Astrocyte of the cerebellum (primary cell): ENCODE measurements around the gene MPL.
"Not testable (repeated sequence)": the region's sequence is repeated elsewhere in the genome, so short reads cannot be mapped to it uniquely, and the experiment has no call there.

Source experiments
- DNase-seq: peaks from one replicate; pipeline ENCODE4 v3.0.0-alpha.2; 2011; ENCODE audit warnings: low read depth
- H3K4me3 ChIP-seq: 2 replicates; pipeline ENCODE4 v1.5.1; 2011; ENCODE audit warnings: mild to moderate bottlenecking, low read depth, low read length, moderate library complexity
- in situ Hi-C: cut with HindIII; loops from 2 replicates; pipeline ENCODE4 v1.10.0; 2017; ENCODE audit warnings: low sequenced_read_pairs
- TF ChIP-seq, protein P1 (sequence below): IDR thresholded peaks from 2 replicates; pipeline ENCODE4 v1.5.1; 2012; ENCODE audit warnings: low read length, low read depth, moderate library complexity, mild to moderate bottlenecking; ENCODE audit errors: missing control alignments

The MPL gene

GRCh38 chr1:43368646-43369020 lies 31.0 kb downstream of the MPL start:
- H3K4me3 ChIP-seq = peak overlapping the region; percentile 77
- in situ Hi-C loops = no loop called here
- no peak for DNase-seq
- TF ChIP-seq, protein P1, sequence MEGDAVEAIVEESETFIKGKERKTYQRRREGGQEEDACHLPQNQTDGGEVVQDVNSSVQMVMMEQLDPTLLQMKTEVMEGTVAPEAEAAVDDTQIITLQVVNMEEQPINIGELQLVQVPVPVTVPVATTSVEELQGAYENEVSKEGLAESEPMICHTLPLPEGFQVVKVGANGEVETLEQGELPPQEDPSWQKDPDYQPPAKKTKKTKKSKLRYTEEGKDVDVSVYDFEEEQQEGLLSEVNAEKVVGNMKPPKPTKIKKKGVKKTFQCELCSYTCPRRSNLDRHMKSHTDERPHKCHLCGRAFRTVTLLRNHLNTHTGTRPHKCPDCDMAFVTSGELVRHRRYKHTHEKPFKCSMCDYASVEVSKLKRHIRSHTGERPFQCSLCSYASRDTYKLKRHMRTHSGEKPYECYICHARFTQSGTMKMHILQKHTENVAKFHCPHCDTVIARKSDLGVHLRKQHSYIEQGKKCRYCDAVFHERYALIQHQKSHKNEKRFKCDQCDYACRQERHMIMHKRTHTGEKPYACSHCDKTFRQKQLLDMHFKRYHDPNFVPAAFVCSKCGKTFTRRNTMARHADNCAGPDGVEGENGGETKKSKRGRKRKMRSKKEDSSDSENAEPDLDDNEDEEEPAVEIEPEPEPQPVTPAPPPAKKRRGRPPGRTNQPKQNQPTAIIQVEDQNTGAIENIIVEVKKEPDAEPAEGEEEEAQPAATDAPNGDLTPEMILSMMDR = no peak

GRCh38 chr1:43369779-43370178 lies 32.2 kb downstream of the MPL start:
- DNase-seq, in situ Hi-C loops, H3K4me3 ChIP-seq: not testable (repeated sequence)

GRCh38 chr1:43370564-43370963 lies 32.9 kb downstream of the MPL start:
- DNase-seq = no peak
- in situ Hi-C loops = no loop called here
- TF ChIP-seq, protein P1 = no peak
- no peak overlapping the region for H3K4me3 ChIP-seq

- TF ChIP-seq, protein P1 = no peak
- no peak for DNase-seq
- in situ Hi-C loops = no loop called here
- H3K4me3 ChIP-seq = no peak overlapping the region
These were observed 34.6 kb downstream of the MPL start for GRCh38 chr1:43372172-43372571.

- TF ChIP-seq, protein P1 = no peak
- in situ Hi-C loops = no loop called here
- DNase-seq = no peak
- H3K4me3 ChIP-seq = no peak overlapping the region
These were observed 35.7 kb downstream of the MPL start for GRCh38 chr1:43373066-43373940.

DNA sequence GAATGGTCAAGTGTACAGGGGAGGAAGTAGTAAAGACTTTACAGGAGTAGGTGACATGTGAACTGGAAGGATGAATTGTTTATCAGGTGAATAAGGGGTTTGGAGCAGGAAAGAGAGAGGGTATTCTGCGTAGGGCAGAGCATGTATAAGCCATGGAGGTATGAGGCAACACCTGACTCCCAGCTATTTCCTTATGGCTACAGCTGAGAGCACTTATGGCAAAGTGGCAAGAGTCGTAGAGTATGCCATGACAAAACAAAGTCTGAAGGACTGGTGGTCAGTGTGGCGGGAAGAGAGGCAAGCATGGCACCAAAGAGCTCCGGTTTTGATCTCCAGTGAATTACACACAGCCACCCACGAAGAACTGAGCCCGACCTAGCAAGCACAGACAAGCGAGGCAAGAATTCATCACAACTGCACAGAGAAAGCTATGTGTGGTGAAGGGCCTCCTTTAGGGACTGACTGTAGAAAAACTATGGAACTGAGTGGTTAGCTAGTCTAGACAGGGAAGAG lies 39.2 kb downstream of the MPL start:
- no peak overlapping the region for H3K4me3 ChIP-seq
- in situ Hi-C loops = loop anchor here (25.0 kb wide), 1 partner anchor 139 kb away; no protein-coding TSS in a partner anchor
- DNase-seq = no peak
- TF ChIP-seq, protein P1 = no peak

GRCh38 chr1:43377831-43378230 lies 40.2 kb downstream of the MPL start:
- in situ Hi-C loops = loop anchor here (25.0 kb wide), 1 partner anchor 141 kb away; no protein-coding TSS in a partner anchor
- DNase-seq = no peak
- no peak overlapping the region for H3K4me3 ChIP-seq
- TF ChIP-seq, protein P1 = no peak
